ENCODE measurements around the gene ASAP2.

The ASAP2 gene

DNA sequence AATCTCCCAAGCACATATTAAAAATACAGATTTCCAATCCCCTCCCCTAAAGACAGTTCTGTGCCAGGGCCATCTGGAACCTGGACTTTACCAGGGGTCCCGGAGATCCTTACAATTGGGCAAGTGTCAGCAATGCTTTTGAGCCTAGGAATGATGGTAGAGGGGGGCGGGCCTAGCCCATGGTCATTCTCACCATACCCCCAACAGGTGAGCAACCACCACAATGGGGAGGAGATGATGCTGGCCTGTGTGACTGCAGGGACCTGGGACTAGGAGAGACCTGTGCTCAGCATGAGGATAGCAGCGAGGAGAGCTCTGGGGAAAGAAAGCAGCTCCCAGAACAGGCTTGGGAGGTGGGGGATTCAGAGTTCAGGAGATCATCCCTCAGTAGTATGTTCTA is 13.9 kb upstream of the ASAP2 start:
- Histone ChIP-seq H3K4me3 (ENCODE audit: low read depth, low read length) (no peak overlapping the region), H3K27me3 (replicated peaks) (no peaks in the 10 kb centered on the region), H3K27ac (no peak overlapping the region), H3K36me3 (replicated peaks) (no peaks in the 10 kb centered on the region)
- no peak for DNase-seq
- in situ Hi-C loops (cut with HindIII; ENCODE audit: low pct_ligation_motif_present, low sequenced_read_pairs) = no loop called here
- TF ChIP-seq, protein P1, sequence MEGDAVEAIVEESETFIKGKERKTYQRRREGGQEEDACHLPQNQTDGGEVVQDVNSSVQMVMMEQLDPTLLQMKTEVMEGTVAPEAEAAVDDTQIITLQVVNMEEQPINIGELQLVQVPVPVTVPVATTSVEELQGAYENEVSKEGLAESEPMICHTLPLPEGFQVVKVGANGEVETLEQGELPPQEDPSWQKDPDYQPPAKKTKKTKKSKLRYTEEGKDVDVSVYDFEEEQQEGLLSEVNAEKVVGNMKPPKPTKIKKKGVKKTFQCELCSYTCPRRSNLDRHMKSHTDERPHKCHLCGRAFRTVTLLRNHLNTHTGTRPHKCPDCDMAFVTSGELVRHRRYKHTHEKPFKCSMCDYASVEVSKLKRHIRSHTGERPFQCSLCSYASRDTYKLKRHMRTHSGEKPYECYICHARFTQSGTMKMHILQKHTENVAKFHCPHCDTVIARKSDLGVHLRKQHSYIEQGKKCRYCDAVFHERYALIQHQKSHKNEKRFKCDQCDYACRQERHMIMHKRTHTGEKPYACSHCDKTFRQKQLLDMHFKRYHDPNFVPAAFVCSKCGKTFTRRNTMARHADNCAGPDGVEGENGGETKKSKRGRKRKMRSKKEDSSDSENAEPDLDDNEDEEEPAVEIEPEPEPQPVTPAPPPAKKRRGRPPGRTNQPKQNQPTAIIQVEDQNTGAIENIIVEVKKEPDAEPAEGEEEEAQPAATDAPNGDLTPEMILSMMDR (IDR thresholded peaks at IDR 0.05; ENCODE audit: low read depth, low read length, missing control alignments) = no peak

DNA sequence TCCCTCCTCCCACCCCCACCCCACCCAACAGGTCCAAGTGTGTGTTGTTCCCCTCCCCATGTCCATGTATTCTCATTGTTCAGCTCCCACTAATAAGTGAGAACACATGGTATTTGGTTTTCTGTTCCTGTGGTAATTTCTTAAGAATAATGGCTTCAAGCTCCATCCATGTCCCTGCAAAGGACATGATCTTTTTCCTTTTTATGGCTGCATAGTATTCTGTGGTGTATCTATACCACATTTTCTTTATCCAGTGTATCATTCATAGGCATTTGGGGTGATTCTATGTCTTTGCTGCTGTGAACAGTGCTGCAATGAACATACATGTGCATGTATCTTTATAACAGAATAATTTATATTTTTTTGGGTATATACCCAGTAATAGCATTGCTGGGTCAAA is 12.3 kb upstream of the ASAP2 start:
- Histone ChIP-seq H3K27ac (no peak overlapping the region), H3K27me3 (replicated peaks) (no peaks in the 10 kb centered on the region), H3K4me3 (ENCODE audit: low read depth, low read length) (no peak overlapping the region), H3K36me3 (replicated peaks) (no peaks in the 10 kb centered on the region)
- TF ChIP-seq, protein P1 (IDR thresholded peaks at IDR 0.05; ENCODE audit: low read depth, low read length, missing control alignments) = no peak
- in situ Hi-C loops (cut with HindIII; ENCODE audit: low pct_ligation_motif_present, low sequenced_read_pairs) = no loop called here
- no peak for DNase-seq

DNA sequence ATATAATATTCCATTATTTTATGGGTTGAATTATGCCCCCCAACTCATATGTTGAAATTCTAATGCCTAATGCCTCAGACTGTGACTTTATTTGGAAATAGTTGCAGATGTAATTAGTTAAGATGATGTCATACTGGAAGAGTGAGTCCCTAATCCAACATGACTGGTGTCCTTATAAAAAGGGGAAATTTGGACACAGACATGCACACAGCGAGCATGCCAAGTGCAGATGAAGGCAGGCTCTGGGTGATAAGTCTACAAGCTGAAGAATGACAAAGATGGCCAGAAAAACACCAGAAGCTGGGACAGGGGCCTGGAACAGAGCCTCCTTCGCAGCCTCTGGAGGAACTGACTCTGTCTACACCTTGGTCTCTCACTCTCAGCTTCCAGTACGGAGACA is 10.0 kb upstream of the ASAP2 start:
- H3K27ac ChIP-seq = no peak overlapping the region
- no peaks in the 10 kb centered on the region for H3K27me3 ChIP-seq (replicated peaks)
- H3K36me3 ChIP-seq (replicated peaks) = no peaks in the 10 kb centered on the region
- in situ Hi-C loops (cut with HindIII; ENCODE audit: low pct_ligation_motif_present, low sequenced_read_pairs) = no loop called here
- TF ChIP-seq, protein P1 (IDR thresholded peaks at IDR 0.05; ENCODE audit: low read depth, low read length, missing control alignments) = no peak
- DNase-seq = no peak
- no peak overlapping the region for H3K4me3 ChIP-seq (ENCODE audit: low read depth, low read length)

DNA sequence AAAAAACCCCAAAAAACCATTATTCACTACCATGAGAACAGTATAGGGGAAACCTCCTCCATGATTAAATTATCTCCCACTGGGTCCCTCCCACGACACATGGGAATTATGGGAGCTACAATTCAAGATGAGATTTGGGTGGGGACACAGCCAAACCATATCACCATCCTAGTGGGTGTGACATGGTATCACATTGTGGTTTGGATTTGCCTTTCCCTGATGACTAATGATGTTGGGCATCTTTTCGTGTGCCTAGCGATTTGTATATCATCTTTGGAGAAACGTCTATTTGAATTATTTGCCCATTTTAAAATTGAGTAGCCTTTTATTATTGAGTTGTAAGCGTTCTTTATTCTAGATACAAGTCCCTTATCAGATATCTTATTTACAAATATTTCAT is 8.7 kb upstream of the ASAP2 start:
- TF ChIP-seq, protein P1 (IDR thresholded peaks at IDR 0.05; ENCODE audit: low read depth, low read length, missing control alignments) = no peak

DNA sequence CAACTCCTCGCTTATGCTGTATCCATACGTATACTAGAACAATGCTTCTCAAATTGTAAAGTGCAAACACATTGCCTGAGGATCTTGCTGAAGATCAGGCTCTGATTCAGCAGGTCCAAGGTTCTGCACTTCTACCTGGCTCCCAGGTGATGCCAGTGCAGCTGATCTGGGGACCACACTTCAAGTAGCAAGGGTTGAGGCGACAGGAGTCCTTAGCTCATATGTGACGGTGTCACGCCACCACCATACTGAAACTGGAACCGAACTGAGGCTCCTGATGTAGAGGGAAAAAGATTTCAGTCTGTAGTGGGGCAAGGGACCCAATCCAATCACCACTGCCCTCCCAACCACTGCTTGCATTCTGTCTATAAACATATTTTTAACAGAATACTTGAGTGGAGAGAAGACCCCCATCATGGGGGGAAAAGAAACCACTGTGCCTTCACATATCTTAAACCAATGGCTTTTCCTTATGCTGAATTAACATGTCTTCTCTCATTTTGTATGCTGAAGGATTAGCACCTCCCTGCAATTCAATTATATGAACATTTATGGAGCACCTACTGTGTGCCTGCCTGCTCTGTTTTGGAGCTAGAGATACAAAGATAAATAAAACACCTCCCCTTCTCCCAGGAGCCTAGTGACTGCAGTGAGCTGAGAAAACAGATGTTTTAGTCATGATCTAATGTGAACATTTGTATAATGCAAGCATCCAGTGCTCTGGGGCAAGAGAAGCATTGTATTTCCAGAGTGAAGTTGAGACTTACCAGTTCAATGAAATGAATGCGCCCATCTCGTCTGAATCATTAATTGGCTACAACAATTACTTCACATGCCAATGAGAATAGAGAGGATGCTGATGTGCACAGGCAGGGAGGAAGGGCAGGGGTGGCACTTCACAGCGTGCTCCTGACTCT is 6.6 kb upstream of the ASAP2 start:
- Histone ChIP-seq H3K4me3 (ENCODE audit: low read depth, low read length) (no peak overlapping the region), H3K27ac (peak overlapping the region; percentile 62), H3K27me3 (replicated peaks) (no peaks in the 10 kb centered on the region), H3K36me3 (replicated peaks) (no peaks in the 10 kb centered on the region)
- in situ Hi-C loops (cut with HindIII; ENCODE audit: low pct_ligation_motif_present, low sequenced_read_pairs) = no loop called here
- TF ChIP-seq, protein P1 (IDR thresholded peaks at IDR 0.05; ENCODE audit: low read depth, low read length, missing control alignments) = no peak
- DNase-seq = no peak

More for the DNA sequence above, 8.7 kb upstream of the ASAP2 start:
- Histone ChIP-seq H3K27ac (no peak overlapping the region), H3K36me3 (replicated peaks) (no peaks in the 10 kb centered on the region), H3K27me3 (replicated peaks) (no peaks in the 10 kb centered on the region), H3K4me3 (ENCODE audit: low read depth, low read length) (no peak overlapping the region)
- in situ Hi-C loops (cut with HindIII; ENCODE audit: low pct_ligation_motif_present, low sequenced_read_pairs) = no loop called here
- no peak for DNase-seq

Measured in brain microvascular endothelial cell (primary cell).